A673 (cell line): ENCODE results near the gene B4GALT6. TPM values are rescaled to one million over a fixed set of nuclear protein-coding genes. Genes with fewer than 3 reads are reported as not detected.

ENCODE experiments used
- BruUV-seq: library from RNA; stranded (reverse); fragments of 400-500 nt; replicated peaks from 2 replicates; lab custom pipeline; 2021; lab: Mats Ljungman, UMichigan
- CTCF ChIA-PET: fragments of 300-600 bp; sonication (Branson Sonifier 250); formaldehyde crosslinking; loops from one replicate; lab custom pipeline; 2022; ENCODE audit warnings: antibody characterized with exemption; lab: Charles Lee
- POLR2A ChIA-PET: fragments of 300-600 bp; sonication (Branson Sonifier 250); formaldehyde crosslinking; loops from one replicate; lab custom pipeline; 2022; ENCODE audit warnings: antibody characterized with exemption; ENCODE audit not compliant: low non-redundant PET; lab: Charles Lee
- DNase-seq: peaks from one replicate; pipeline ENCODE4 v3.0.0-alpha.2; 2015; ENCODE audit warnings: low spot score
- H3K27ac ChIP-seq: fragments of 200-600 bp; sonication (generic); 2 replicates; pipeline ENCODE4 v1.5.1; 2016; ENCODE audit warnings: mixed run types, low read depth, mild to moderate bottlenecking, mixed read lengths, antibody characterized with exemption, low read length; ENCODE audit not compliant: poor library complexity, severe bottlenecking
- H3K27me3 ChIP-seq: fragments of 200-600 bp; sonication (generic); replicated peaks from 2 replicates; pipeline ENCODE4 v1.6.1; 2017; ENCODE audit warnings: mixed run types, low read depth, mild to moderate bottlenecking, mixed read lengths, antibody characterized with exemption, low read length; ENCODE audit not compliant: insufficient read depth, poor library complexity
- H3K36me3 ChIP-seq: fragments of 200-600 bp; sonication (generic); 2 replicates; pipeline ENCODE4 v1.6.1; 2016; ENCODE audit warnings: mixed run types, mild to moderate bottlenecking, mixed read lengths, antibody characterized with exemption, low read length; ENCODE audit not compliant: insufficient read depth, poor library complexity, severe bottlenecking
- H3K4me1 ChIP-seq: fragments of 200-600 bp; sonication (generic); 2 replicates; pipeline ENCODE4 v1.6.1; 2017; ENCODE audit warnings: mixed run types, mild to moderate bottlenecking, mixed read lengths, antibody characterized with exemption, low read length; ENCODE audit not compliant: insufficient read depth, poor library complexity, severe bottlenecking
- H3K4me3 ChIP-seq: fragments of 200-600 bp; sonication (generic); 2 replicates; pipeline ENCODE4 v1.5.1; 2016; ENCODE audit warnings: low read depth, mixed run types, mild to moderate bottlenecking, mixed read lengths, low read length; ENCODE audit not compliant: poor library complexity, severe bottlenecking
- H3K9me3 ChIP-seq: fragments of 200-600 bp; sonication (generic); 2 replicates; pipeline ENCODE4 v1.6.1; 2016; ENCODE audit warnings: mixed run types, low read depth, mild to moderate bottlenecking, mixed read lengths, antibody characterized with exemption, low read length; ENCODE audit not compliant: poor library complexity, severe bottlenecking
- CTCF ChIP-seq: fragments of 300-800, 200-600 bp; sonication (generic); conservative IDR thresholded peaks from 2 replicates; pipeline ENCODE4 v1.5.1; 2017; ENCODE audit warnings: low read depth, mild to moderate bottlenecking, antibody characterized with exemption, low read length, moderate library complexity, mixed read lengths
- EZH2 ChIP-seq: fragments of 200-600 bp; sonication (generic); IDR thresholded peaks from 2 replicates; pipeline ENCODE4 v1.6.1; 2017; ENCODE audit warnings: borderline replicate concordance, low read depth, mild to moderate bottlenecking, mixed read lengths, antibody characterized with exemption, low read length; ENCODE audit not compliant: poor library complexity, severe bottlenecking
- intact Hi-C: fragments of 100-400 bp; cut with micrococcal nuclease; formaldehyde crosslinking; loops from one replicate; pipeline ENCODE4 v1.10.0; 2022; ENCODE audit not compliant: unreplicated experiment
- total RNA-seq: library from RNA; stranded (reverse); gene quantifications from 2 replicates; pipeline ENCODE4 v1.2.3, GENCODE V29; 2021

B4GALT6 gene
- total RNA-seq, 1 experiment from 2014 or later = 6.0 TPM

GRCh38 chr18:31651369-31651768, 33.0 kb downstream of the B4GALT6 start:
- CTCF ChIA-PET = interaction anchor here (0.5 kb wide), 1 partner anchor 18 kb away, joined by 6 read pairs; no protein-coding TSS in a partner anchor
- BruUV-seq = no TSS peak
- no peak for TF ChIP-seq CTCF
- TF ChIP-seq EZH2 = no peak
- Histone ChIP-seq H3K4me1 (no peaks in the 10 kb centered on the region), H3K9me3 (no peaks in the 10 kb centered on the region), H3K27me3 (no peaks in the 10 kb centered on the region), H3K4me3 (no peak overlapping the region), H3K27ac (no peak overlapping the region), H3K36me3 (no peaks in the 10 kb centered on the region)
- POLR2A ChIA-PET = no interaction called here
- intact Hi-C loops = no loop called here
- no peak for DNase-seq

GRCh38 chr18:31649978-31650719, 34.2 kb downstream of the B4GALT6 start:
- BruUV-seq = no TSS peak
- CTCF ChIA-PET = no interaction called here
- intact Hi-C loops = no loop called here
- Histone ChIP-seq H3K27me3 (no peaks in the 10 kb centered on the region), H3K36me3 (no peaks in the 10 kb centered on the region), H3K9me3 (no peaks in the 10 kb centered on the region), H3K4me1 (no peaks in the 10 kb centered on the region), H3K4me3 (no peak overlapping the region), H3K27ac (no peak overlapping the region)
- no peak for DNase-seq
- TF ChIP-seq CTCF = no peak
- TF ChIP-seq EZH2 = no peak
- POLR2A ChIA-PET = no interaction called here

- ChIA-PET CTCF (no interaction called here), POLR2A (no interaction called here)
- intact Hi-C loops = no loop called here
- BruUV-seq = no TSS peak
- H3K9me3 ChIP-seq = no peaks in the 10 kb centered on the region
- no peak for DNase-seq
- no peaks in the 10 kb centered on the region for H3K4me1 ChIP-seq
- no peaks in the 10 kb centered on the region for H3K36me3 ChIP-seq
- no peaks in the 10 kb centered on the region for H3K27me3 ChIP-seq
- H3K4me3 ChIP-seq = no peak overlapping the region
- H3K27ac ChIP-seq = no peak overlapping the region
- TF ChIP-seq EZH2 = no peak
- TF ChIP-seq CTCF = no peak
Observed at GRCh38 chr18:31649449-31649848, 34.9 kb downstream of the B4GALT6 start.
